SU-DHL-6 (cell line): ENCODE measurements around the gene TENM4.

Experiments
- H2AFZ ChIP-seq: fragments of 200-600 bp; sonication (generic); 2 replicates; pipeline ENCODE4 v1.6.1; 2014; ENCODE audit warnings: low read depth, mild to moderate bottlenecking, moderate library complexity, mixed read lengths, antibody characterized with exemption, low read length; ENCODE audit not compliant: severe bottlenecking
- H3F3A ChIP-seq: fragments of 200-600 bp; shearing (Covaris generic); 2 replicates; pipeline ENCODE4 v1.6.0; 2016; ENCODE audit warnings: antibody characterized with exemption, mild to moderate bottlenecking; ENCODE audit not compliant: insufficient read depth
- H3K27ac ChIP-seq: fragments of 200-600 bp; sonication (generic); 2 replicates; pipeline ENCODE4 v1.5.1; 2016; ENCODE audit warnings: low read depth, mild to moderate bottlenecking, low read length, moderate library complexity, mixed read lengths
- H3K27me3 ChIP-seq: fragments of 200-600 bp; sonication (generic), shearing (Covaris generic); 2 replicates; pipeline ENCODE4 v1.6.0; 2014; ENCODE audit warnings: mild to moderate bottlenecking, low read length
- H3K36me3 ChIP-seq: fragments of 200-600 bp; sonication (generic); 2 replicates; pipeline ENCODE4 v1.6.1; 2014; ENCODE audit warnings: mild to moderate bottlenecking, low read length, mixed read lengths
- H3K4me2 ChIP-seq: fragments of 300-600, 200-600 bp; shearing (Covaris generic), sonication (generic); 2 replicates; pipeline ENCODE4 v1.6.0; 2014; ENCODE audit warnings: low read length, low read depth, mild to moderate bottlenecking; ENCODE audit not compliant: poor library complexity, severe bottlenecking
- H3K4me3 ChIP-seq: fragments of 200-600 bp; sonication (generic); 2 replicates; pipeline ENCODE4 v1.5.1; 2014; ENCODE audit warnings: antibody characterized with exemption, low read length, mild to moderate bottlenecking, mixed read lengths; ENCODE audit not compliant: insufficient read depth, poor library complexity, severe bottlenecking
- H3K79me2 ChIP-seq: fragments of 200-600 bp; sonication (generic); 2 replicates; pipeline ENCODE4 v1.6.1; 2014; ENCODE audit warnings: mild to moderate bottlenecking, low read length, moderate library complexity; ENCODE audit not compliant: insufficient read depth
- H3K9ac ChIP-seq: fragments of 200-600 bp; sonication (generic); 2 replicates; pipeline ENCODE4 v1.7.0; 2014; ENCODE audit warnings: mild to moderate bottlenecking, low read length
- H3K9me2 ChIP-seq: fragments of 200-600 bp; sonication (generic); replicated peaks from 2 replicates; pipeline ENCODE4 v1.6.1; 2014; ENCODE audit warnings: low read length; ENCODE audit not compliant: insufficient read depth
- H3K9me3 ChIP-seq: fragments of 200-600 bp; sonication (generic); 2 replicates; pipeline ENCODE4 v1.6.1; 2014; ENCODE audit warnings: low read length, mixed read lengths; ENCODE audit not compliant: insufficient read depth
- H4K20me1 ChIP-seq: fragments of 200-600 bp; sonication (generic); 2 replicates; pipeline ENCODE4 v1.6.1; 2014; ENCODE audit warnings: low read depth, mild to moderate bottlenecking, antibody characterized with exemption, low read length, moderate library complexity, mixed read lengths
- CTCF ChIP-seq: fragments of 200-600 bp; sonication (generic); IDR thresholded peaks from one replicate; pipeline ENCODE4 v1.5.1; 2017; ENCODE audit warnings: antibody characterized with exemption, mild to moderate bottlenecking, low read length, moderate library complexity; ENCODE audit not compliant: insufficient read depth, poor library complexity, severe bottlenecking
- EZH2phosphoT487 ChIP-seq: fragments of 200-600 bp; sonication (generic), shearing (Covaris generic); conservative IDR thresholded peaks from 2 replicates; pipeline ENCODE4 v1.6.1; 2018; ENCODE audit warnings: mild to moderate bottlenecking, antibody characterized with exemption, low read length, moderate library complexity, mixed read lengths

Gene TENM4

GRCh38 chr11:79101656-79102055 lies 339.2 kb downstream of the TENM4 start:
- H3K79me2 ChIP-seq, result no peaks in the 10 kb centered on the region
- no peak overlapping the region for H3K27ac ChIP-seq
- H3K36me3 ChIP-seq, result no peaks in the 10 kb centered on the region
- no peaks in the 10 kb centered on the region for H3K9me2 ChIP-seq
- H4K20me1 ChIP-seq, result no peaks in the 10 kb centered on the region
- H3F3A ChIP-seq, result no peaks in the 10 kb centered on the region
- no peaks in the 10 kb centered on the region for H3K27me3 ChIP-seq
- H2AFZ ChIP-seq, result no peak overlapping the region
- no peak for TF ChIP-seq EZH2phosphoT487
- TF ChIP-seq CTCF, result no peak
- H3K9me3 ChIP-seq, result no peaks in the 10 kb centered on the region
- H3K4me3 ChIP-seq, result no peak overlapping the region
- no peak overlapping the region for H3K4me2 ChIP-seq
- H3K9ac ChIP-seq, result no peak overlapping the region

- no peaks in the 10 kb centered on the region for H3F3A ChIP-seq
- no peaks in the 10 kb centered on the region for H3K79me2 ChIP-seq
- TF ChIP-seq EZH2phosphoT487 (no peak), CTCF (peak; percentile 69)
- no peak overlapping the region for H3K27ac ChIP-seq
- H4K20me1 ChIP-seq, result no peaks in the 10 kb centered on the region
- no peak overlapping the region for H2AFZ ChIP-seq
- H3K9me3 ChIP-seq, result no peaks in the 10 kb centered on the region
- H3K4me2 ChIP-seq, result no peak overlapping the region
- no peaks in the 10 kb centered on the region for H3K36me3 ChIP-seq
- no peaks in the 10 kb centered on the region for H3K9me2 ChIP-seq
- no peaks in the 10 kb centered on the region for H3K27me3 ChIP-seq
- H3K9ac ChIP-seq, result no peak overlapping the region
- H3K4me3 ChIP-seq, result no peak overlapping the region
Observed at GRCh38 chr11:79100093-79100910, 340.5 kb downstream of the TENM4 start.

- H3K79me2 ChIP-seq, result no peaks in the 10 kb centered on the region
- no peaks in the 10 kb centered on the region for H3K9me2 ChIP-seq
- no peak for TF ChIP-seq EZH2phosphoT487
- TF ChIP-seq CTCF, result no peak
- H3K36me3 ChIP-seq, result no peaks in the 10 kb centered on the region
- no peak overlapping the region for H3K27ac ChIP-seq
- H3K4me3 ChIP-seq, result no peak overlapping the region
- no peak overlapping the region for H2AFZ ChIP-seq
- no peaks in the 10 kb centered on the region for H3K9me3 ChIP-seq
- no peaks in the 10 kb centered on the region for H3F3A ChIP-seq
- no peaks in the 10 kb centered on the region for H4K20me1 ChIP-seq
- no peak overlapping the region for H3K9ac ChIP-seq
- H3K4me2 ChIP-seq, result no peak overlapping the region
- no peaks in the 10 kb centered on the region for H3K27me3 ChIP-seq
Observed at GRCh38 chr11:79098146-79098545, 342.7 kb downstream of the TENM4 start.
